HS-27A (cell line): ENCODE measurements around the gene BCL2L14.

Experiments used
- DNase-seq: peaks from one replicate; pipeline ENCODE4 v3.0.0-alpha.2; 2012; ENCODE audit warnings: low read depth, missing footprints

BCL2L14 gene, protein sequence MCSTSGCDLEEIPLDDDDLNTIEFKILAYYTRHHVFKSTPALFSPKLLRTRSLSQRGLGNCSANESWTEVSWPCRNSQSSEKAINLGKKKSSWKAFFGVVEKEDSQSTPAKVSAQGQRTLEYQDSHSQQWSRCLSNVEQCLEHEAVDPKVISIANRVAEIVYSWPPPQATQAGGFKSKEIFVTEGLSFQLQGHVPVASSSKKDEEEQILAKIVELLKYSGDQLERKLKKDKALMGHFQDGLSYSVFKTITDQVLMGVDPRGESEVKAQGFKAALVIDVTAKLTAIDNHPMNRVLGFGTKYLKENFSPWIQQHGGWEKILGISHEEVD

DNA sequence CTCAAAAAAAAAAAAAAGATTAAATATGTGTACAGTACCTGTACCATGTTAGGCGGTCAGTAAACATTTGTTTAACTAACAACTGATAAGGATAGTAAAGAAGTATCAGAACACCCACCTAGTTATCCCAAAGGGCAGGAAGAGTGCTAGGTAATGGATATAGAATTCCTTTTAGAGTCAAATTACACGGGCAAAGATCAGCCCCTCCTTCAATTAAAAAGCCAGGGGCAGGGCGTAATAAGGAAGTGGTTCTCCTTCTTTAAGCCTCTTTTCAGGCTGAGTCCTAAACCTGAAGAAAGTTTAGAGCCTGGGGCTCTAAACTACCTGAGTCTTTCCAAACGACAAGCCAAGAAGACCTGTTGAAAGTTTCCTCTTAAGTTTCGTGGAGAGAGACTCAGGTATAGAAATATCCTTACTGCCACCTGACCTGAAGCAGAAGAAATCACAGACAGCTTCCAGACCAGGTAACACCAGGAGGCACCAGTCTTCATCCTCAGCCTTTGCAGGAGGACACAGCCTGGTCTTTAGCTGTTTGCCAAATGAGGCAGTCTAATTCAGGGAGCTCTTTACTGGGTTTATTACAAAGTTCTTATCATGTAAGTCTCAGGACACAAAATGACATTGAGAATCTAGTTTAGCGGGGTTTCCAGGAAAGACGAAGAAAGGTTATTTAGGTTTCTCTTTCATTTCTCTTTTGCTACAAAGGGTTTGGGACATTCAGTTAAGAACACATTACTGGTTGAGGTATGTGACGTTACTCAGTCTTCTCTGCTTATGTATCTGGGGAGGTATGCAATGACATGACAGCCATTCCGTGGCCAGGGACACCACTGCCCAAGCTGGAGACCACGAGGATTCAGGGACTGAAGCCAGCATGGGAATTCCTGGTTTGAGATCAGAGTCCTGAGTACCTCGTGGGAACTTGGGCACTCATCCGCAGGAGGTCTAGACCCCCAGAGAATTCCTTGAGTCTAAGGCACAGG is at the start of gene BCL2L14:
BCL2L14 (plus strand) TSS at position 266 of the 983 bp plus-strand sequence. CDS start 8,367 bp downstream, outside the sequence.
- DNase-seq = no peak

DNA sequence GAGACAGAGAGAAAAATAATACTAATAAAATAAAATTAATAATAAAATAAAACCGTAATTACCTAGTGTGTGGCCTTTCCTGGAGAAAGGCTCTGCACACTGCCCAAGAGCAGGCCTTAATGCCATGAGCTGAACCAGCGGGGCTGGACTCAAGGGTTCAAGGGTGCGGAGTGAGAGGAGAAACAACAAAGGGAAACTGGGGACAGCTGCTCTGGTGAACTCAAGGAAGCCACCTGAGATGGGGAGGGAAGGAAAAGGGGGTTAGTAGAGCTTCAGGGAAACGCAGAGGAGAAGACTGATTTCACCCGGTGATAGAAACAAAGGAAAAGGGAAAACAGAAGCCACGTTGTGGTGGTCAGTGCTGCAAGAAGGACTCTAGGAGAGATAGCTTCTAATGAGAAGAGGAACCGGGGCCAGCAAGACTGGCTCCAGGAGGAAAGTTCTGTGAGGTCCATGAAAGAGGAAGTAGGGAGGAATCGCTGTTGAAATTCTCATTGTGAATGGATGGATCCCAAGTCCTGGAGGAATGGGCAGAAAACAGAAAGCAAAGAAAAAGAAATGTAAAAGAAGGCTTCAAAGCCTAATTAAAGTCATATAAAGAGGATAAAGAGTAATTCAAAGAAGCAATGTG is 48.3 kb upstream of the BCL2L14 start:
- DNase-seq = no peak

DNA sequence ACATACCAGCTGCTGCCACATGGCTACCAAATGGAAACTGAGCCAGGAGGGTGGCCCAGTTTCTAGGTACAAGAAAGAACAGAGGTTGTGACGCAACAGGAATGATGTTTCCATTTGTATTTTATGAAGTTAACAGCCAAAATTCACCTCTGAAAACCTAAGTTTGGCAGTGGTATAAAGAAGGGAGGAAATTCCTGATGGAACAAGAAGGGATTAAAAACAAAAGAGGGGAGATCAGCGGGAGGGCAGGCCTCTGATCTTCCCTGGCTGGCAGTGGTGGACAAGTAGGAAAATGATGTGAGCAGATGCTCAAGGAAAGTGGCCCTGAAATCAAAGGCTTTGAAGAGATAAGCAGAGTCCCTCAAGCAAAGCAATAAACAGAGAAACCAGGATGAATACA is 47.3 kb upstream of the BCL2L14 start:
- DNase-seq = no peak

DNA sequence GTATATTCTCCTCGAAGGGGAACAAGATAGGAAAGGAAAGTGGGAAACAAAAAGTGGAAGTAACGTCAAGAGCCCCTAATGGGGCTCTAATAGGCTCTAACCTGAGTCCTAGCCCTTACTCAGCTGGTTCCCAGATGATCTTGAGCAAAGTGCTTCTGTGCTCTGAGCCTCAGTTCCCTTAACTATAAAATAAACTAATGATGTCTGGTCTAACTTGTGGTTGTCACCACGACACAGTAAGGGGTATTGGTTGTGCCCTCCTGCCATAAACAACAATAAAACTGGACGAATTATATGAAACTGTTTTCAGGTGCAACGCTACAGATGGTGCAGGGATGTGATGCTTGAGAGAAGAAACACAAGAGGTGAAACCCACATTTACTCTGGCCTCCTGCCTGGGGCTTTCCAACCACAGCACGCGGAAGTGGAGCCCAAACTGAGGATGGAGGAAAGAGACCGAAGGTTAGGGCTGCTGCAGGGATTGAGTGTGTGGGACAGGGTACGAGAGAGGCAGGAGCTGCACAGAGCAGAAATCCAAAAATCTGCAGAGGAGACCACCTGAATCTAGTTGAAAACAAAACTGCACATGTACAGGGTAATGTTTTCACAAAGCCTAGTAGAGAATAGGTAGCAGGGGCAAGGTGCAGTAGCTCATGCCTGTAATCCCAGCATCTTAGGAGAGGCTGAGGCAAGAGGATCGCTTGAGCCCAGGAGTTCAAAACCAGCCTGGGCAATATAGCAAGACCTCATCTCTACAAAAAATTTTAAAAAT is 45.6 kb upstream of the BCL2L14 start:
- DNase-seq = no peak

DNA sequence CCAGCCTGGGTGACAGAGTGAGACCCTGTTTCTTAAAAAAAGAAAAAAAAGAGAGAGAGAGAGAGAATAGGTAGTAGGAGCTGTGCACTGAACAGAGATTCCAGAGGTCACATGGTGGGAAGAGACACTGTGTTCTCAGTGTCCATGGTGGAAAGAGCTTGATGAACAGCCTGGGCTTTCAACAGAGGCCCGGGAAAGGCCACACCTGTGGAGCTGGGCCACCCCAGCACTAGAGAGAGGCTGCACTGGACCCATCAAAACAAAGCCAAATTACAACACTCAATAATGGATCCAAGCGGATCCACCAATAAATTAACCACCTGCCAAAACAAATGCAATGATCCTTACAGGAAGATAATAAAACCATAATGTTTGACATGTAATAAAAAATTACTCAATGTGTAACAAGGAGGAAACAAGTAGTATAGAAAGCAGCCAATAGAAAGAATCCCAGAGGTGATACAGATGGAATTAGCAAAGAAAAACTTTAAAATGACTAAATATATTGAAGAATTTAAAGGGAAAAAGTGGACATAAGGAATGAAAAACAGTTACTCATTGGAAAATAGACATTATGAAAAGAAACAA is 44.8 kb upstream of the BCL2L14 start:
- no peak for DNase-seq

DNA sequence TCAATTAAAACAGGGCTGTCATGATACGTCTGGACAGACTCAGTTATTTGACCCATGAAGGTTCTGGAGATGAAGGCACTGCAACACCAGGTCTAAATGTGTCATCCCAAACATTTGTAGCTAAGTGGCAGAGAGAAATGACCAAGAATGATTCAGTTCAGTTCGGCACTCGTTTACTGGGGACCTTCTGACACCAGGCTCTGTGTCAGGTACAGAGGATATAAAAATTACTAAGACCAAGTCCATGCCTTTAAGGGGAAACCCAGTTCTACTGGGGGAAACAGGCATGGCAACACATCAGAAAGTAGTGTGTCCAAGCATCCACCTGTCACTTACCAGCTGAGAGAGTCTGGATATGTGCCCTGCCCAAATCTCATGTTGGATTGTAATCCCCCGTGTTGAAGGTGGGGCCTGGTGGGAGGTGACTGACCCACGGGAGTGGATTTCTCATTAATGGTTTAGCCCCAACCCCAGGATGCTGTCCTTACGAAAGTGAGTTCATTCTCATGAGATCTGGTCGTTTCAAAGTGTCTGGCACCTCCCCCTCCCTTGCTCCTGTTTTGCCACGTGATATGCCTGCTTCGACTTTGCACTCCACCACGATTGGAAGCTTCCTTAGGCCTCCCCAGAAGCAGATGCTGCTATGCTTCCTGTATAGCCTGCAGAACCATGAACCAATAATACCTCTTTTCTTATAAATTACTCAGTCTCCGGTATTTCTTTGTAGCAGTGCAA is 41.9 kb upstream of the BCL2L14 start:
- DNase-seq = no peak

DNA sequence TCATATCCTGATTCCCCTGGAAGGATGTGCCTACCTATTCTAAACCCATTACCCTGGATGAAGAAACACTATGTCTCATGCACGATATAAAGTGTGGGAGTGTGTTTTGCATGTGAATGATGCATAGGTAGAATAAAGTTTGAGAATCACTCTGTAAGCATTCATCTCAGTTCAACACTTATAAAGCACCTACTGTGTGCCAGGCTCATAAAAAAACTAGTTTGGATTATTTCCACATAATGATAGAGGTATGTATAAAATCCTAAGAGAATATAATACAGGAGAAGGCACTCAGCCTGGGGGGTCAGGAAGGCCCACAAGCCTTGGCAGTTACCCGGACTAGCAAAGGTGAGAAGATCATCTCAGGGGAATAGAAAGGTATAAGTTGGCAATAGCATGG is 41.1 kb upstream of the BCL2L14 start:
- DNase-seq = no peak

DNA sequence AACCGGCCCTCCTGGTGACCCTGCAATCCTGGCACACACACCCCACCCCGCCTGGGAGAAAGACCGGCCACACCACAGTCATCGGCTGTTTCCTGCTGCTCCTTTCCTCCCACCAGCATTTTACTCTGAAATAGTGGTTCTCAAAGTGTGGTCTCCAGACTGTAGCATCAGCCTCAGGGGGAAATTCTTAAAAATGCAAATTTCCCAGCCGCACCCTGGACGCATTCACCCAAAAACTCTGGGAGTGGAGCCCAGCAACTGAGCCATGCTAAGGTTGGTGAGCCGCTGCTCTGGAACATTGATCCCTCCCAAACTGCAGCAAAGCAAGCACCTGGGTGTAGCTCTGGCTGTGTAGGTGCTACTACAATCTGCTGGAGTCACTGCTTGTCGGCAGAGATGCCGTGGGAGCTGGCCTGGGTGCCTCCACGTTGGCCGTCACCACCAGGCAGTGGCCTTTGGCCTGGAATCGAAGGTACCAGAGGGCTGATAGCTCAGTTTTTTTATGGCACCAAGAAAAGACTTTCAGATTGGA is 38.4 kb upstream of the BCL2L14 start:
- no peak for DNase-seq

DNA sequence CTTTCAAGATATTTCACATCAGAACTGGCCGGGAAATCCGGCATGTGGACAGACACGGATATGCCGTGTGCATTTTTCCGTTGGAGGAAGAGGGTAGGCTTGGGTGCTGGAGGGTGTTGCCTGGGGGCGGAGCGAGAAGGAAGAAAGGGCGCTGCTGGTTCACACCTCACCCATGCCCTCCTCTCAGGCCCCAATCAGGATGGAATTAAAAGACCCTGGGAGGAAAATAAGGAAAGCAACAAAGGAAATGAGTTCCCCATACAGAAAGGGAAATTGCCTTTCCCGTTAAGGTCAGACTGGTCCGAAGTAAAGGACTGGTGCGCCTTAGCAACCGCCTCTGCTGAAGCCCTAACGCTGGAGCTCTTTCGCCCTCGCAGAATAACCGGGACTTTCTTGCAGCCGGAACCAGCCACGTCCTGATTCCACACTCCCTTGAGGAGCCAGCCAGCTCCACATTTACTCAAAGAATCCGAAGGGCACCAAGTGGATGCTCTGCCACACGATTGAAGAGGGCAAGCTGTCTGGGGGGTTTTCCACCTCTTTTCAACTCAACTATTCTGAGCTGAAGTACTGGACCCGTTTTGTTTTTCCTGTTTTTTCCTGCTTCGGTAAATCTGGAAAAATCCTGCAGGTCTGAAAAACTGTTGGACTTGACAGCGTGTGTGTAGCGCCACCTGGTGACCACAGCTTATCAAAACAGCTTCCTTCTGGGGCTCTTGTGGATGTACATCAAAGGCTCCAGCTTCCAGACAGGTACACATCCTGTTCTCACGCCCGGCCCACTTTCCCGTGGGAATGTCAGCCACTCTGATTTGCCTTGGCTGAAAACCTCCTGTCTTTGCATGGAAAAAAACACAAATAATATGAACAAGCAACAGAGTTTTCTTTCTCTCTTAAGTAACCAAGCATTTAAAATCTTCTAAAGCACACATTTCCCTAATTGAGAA is 37.6 kb upstream of the BCL2L14 start:
- peak; percentile 73 for DNase-seq

DNA sequence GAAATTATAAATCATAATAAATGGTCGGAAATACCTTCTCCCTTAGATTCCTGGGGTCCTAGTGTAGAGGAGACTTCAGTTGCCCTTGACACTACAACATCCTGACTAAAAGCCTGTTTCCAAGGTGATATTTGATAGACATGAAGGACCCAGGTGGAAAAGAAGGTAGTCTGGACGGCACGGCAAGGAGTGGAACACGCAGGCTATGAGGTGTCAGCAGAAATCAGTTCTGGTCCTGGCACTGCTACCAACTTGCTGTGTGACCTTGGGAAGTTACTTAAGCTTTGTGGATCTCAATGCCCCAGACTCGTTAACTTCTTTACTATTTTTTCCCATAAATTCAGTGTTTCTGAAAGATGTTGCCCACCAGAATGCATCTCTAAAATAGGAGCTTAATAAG is 36.9 kb upstream of the BCL2L14 start:
- DNase-seq = no peak

DNA sequence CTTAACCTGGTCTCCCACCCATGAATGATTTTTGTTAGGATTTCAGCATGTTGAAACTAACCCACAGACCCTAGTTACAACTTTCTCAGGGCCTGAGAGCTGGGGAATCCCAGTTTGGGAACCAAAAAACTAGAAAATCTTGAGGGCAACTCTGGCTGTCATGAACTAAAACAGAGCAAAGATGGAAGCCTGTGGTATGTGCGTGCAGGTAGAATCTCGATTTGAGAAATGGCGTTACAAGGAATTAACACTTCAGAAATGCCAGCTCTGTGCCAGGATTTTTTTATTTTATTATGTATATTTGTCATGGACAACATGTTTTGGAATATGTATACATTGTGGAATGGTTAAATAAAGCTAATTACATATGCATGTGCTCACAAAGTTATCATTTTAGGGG is 36.4 kb upstream of the BCL2L14 start:
- DNase-seq = no peak

DNA sequence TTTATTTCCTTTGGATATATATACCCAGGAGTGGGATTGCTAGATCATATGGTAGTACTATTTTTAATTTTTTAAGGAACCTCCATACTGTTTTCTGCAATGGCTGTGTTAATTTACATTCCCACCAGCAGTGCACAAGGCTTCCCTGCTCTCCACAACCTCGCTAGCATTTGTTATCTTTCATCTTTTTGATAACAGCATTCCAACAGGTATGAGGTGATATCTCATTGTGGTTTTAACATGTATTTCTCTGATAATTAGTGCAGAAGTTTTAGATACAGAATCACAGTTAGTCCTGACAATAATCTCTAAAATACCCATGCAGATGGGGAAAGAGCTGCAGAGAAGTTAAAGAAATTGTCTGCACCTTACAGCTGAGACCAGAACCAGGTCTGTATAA is 35.5 kb upstream of the BCL2L14 start:
- DNase-seq = no peak

DNA sequence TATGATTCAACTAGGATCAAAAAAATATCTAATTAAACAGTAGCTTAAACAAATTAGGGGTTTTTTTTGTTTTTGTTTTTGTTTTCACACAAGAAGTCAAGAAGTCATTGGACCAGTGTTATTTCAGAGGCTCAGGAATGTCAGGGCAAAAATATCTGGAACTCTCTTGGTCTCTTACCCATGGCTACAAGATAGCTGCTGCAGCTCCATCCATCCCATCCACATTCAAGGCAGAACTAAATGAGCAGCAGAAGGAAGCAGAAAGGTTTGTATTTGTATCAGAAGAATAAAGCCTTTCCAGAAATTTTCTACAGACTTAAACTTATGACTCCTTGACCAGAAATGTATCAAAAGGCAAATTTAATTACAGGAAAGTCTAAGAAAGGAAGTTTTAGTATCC is 33.8 kb upstream of the BCL2L14 start:
- DNase-seq = no peak

DNA sequence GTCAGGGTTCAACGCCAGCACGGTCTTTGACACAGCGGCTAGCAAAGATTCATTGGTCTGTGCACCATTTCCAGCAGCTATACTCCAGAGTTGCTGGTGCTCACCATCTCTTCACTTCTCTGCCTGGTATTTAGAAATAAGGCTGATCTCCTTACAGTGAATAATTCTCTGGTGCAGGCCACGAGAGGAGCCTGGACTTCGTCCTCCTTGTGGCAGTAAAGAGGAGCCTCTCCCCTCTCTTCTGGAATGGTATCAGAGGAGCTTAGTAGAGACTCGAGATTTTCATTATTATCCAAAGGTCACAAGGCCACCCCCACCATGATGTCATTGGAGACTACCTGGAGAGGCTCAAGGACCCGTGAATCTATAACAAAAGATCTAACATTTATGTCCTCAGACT is 30.8 kb upstream of the BCL2L14 start:
- no peak for DNase-seq

DNA sequence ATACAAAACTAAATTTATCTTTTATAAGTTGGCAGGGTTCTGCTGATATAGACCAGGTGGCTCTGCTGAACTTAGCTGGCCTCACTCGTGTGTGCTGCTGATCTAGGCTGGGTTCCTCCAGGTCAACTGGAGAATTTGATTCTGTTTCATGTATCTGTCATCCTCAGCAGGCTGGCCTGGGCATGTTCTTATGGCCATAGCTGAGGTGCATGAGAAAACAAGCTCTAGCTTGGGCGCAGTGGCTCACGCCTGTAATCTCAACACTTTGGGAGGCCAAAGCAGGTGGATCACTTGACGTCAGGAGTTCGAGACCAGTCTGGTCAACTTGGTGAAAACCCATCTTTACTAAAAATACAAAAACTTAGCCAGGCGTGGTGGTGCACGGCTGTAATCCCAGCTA is 24.3 kb upstream of the BCL2L14 start:
- no peak for DNase-seq

DNA sequence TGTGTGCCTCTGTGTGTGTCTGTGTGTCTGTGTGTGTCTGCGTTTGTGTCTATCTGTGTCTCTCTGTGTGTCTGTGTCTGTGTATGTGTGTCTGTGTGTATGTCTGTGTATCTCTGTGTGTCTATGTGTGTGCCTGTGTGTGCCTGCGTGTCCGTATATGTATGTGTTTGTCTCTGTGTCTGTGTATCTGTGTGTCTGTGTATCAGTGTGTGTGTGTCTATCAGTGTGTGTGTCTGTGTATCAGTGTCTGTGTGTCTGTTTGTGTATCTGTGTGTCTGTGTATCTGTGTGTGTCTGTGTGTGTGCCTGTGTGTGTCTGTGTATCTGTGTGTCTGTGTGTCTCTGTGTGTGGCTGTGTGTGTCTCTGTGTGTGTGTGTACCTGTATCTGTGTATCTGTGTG is 23.1 kb upstream of the BCL2L14 start:
- DNase-seq = no peak

DNA sequence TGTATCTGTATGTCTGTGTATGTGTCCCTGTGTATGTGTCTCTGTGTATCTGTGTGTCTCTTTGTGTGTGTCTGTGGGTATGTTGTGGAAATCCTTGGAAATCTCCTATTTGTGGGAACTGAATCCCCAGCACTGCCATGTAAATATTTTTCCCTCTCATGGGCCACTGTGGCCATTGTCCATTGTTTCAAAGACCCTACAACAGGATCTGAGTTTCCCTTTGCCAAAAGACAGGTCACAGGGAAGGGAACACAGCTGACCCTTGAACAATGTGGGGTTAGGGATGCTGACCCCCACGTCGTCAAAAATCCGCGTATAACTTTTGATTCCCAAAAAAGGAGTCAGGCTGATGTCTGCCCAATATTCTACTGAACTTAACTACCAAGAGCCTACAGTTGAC is 22.5 kb upstream of the BCL2L14 start:
- DNase-seq = no peak

DNA sequence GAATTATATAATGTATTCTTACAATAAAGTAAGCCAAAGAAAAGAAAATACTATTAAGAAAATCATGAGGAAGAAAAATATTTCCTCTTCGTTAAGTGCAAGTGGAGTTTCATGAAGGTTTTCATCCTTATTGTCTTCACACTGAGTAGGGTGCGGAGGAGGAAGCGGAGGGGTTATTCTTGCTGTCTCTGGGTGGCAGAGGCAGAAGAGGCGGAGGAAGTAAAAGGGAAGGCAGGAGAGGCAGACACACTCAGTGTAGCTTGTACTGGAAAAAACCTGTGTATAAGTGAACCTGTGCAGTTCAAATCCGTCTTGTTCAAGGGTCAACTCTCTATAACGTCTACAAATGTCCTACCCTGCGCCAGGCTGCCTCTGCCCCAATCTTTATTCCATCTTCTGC is 22.0 kb upstream of the BCL2L14 start:
- DNase-seq = no peak

DNA sequence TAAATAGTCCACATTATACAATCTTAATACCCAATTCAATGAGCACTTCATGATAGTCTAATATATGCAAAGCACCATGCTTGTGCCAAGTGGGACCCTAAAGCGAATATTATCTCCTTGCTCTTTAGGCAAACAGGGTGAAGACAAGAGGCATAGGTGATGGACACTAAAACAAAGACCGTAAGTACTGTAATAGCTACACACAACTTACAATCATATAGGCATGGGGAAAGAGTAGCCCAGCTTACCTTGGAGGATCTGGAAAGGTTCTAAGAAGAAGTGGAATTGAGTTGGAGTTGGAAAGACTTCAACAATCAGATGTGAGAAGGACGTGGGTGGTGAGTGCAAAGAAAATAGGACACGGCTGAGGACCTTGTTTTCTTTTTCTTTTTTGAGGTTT is 19.1 kb upstream of the BCL2L14 start:
- no peak for DNase-seq
